GM19397 (cell line): ENCODE measurements around the gene ENTHD1.
"Not testable (repeated sequence)": the region's sequence is repeated elsewhere in the genome, so short reads cannot be mapped to it uniquely, and the experiment has no call there.

Experiments
- ATAC-seq: cut with Tn5 transposase; IDR thresholded peaks from one replicate; pipeline ENCODE4 v1.9.1; 2021; ENCODE audit warnings: mild to moderate bottlenecking, moderate library complexity; ENCODE audit not compliant: unreplicated experiment

ENTHD1 gene

DNA sequence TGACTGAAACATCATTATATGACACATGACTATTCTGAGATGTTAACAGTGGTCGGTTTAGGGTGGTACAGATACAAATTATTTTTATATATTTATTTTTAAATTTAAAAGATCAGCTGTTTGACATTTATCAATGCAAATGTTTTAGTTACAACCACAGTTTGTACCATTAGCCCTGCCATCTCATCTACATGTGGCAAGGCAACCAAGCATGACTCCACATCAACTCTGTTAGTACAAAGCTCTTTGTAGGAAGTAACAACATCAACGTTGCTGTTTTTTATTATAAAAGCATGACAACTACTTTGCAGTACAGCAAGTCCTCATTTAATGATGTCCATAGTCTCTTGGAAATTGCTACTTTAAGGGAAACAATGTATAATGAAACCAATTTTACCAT, 40.8 kb downstream of the ENTHD1 start:
- no peak for ATAC-seq

DNA sequence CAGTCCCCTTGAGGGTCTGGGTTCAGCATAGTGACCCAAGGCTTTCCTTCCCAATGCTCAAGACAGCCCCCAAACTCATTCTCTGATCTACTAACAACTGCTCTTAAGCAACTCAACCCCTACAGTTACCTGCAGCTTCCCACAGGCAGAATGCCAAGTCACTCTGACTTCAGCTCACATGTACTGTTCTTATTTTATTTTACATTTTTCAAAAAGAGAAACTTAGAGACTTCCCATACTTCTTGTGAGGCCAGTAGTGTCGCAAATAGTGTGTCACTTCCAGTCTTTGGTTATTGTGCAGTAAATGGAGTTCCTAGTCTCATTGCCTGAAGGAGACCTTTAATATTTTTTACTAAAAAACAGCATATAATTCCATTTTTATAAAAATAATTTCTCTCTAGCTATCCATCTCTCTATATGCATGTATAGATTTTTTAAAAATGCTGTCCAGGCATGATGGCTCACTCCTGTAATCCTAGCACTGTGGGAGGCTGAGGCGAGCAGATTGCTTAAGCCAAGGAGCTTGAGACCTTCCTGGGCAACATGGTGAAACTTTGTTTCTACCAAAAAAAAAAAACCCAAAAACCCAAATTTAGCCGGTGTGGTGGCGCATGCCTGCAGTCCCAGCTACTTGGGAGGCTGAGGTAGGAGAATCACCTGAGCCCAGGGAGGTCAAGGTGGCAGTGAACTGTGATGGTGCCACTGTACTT, 41.8 kb downstream of the ENTHD1 start:
- ATAC-seq = no peak

DNA sequence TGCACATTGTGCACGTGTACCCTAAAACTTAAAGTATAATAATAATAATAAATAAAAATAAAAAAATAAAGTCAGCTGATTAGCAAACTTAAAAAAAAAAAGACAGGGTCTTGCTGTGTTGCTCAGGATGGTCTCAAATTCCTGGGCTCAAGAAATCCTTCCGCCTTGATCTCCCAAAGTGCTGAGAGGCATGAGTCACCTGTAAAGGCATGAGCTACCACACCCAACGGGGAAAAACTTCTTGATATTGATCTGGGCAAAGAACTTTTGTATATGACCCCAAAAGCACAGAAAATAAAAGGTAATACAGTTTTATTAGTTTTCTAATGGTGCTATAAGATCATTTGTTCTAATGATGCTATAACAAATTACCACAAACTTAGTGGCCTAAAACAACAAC, 46.1 kb downstream of the ENTHD1 start:
- no peak for ATAC-seq

DNA sequence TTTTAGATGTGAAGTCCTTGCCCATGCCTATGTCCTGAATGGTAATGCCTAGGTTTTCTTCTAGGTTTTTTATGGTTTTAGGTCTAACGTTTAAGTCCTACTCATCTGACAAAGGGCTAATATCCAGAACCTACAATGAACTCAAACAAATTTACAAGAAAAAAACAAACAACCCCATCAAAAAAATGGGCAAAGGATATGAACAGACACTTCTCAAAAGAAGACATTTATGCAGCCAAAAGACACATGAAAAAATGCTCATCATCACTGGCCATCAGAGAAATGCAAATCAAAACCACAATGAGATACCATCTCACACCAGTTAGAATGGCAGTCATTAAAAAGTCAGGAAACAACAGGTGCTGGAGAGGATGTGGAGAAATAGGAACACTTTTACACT, 47.0 kb downstream of the ENTHD1 start:
- ATAC-seq = not testable (repeated sequence)

DNA sequence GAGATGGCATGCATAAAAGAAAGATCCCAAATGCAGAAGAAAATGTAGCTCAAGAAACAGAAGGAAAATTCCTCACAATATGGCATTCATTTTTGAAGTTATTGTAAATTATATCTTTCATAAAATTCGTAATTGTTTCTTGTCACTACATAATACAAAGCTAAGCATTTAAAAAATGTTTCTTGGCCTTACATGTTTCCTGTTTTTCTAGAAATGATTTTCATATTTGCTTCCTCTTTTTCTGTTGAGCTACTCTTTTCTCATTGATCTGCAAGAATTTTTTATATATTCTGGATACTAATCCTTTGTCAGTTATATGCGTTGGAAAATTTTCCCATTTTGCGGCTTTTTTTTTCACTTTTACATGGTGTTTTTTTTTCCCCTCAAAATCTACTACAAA, 48.0 kb downstream of the ENTHD1 start:
- no peak for ATAC-seq

DNA sequence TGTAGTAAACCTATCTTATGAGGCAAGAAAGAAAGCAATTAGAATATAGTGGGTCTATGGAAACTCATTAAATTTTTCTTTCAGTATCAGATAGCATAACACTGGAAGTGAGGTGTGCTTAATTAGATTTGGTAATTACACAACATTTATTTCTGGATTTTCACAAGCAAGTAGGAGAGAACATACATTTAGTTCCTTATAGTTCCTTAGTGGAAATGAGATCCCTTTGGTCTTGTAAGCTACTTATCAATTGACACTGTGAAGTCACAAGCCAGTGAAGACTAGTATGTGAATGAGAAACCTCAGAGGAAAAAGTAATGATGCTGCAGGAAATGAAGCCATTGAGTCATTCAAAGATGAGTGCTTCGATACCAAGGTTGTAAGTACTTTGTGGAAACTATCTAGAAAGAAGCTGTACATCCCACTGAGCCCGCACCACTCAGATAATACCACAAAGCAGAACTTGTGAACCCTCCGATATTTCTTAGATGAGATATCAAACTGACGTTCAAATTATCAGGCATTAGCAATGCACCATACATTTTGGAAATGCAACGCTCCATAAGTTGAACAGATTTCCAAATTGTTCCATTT, 53.5 kb downstream of the ENTHD1 start:
- ATAC-seq = no peak

DNA sequence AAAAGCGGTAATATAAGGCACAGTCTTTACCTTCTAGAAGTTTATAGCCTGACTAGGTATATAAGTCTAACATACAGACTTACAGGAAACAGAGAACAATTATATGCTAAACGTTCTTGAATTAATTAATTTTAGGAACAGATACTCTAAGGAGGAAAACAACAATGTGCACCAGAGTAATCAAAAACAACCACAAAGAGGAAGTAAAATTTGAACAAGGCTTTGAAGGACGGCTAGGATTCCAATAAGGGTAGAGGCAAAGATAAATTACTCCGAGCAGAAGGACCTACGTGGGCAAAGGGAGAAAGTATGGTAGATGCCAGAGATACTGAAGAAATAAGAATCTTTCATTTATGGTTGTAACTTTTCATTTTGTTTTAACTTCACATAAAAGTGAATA, 54.4 kb downstream of the ENTHD1 start:
- no peak for ATAC-seq

DNA sequence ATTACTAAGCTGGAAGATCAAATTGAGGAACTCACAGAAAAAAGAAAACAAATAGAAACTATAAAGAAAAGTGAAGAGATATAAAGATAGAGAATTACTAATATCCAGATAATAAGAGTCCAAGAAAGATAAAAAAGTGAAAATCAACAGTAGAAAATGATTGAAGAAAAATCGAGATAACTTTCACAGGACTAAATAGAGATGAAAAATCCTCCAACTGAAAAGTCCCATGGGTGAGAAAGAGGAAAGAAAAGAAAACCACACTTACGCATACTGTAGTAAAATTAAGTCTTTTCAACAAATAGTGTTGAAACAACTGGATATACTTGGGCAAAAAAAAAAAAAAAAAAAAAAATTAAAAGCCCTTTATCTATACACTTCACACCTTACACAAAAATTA, 60.0 kb downstream of the ENTHD1 start:
- no peak for ATAC-seq

DNA sequence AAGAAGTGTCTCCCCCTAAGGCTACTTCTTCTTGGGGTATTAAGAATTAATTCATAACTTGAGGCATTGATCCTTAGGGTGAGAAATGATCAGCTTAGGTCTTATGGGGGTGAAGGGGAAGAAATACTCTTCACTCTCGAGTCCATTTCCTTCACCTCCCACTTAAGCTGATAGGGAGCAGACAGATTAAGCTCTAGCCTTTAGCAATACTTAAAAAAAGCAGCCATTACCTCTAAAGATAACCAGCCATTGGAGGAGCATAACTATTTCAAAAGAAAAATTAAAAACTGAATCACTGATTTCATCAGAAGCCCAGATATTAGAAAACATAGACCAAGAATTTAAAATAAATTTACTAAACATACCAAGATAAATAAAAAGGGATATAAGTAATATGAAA, 60.5 kb downstream of the ENTHD1 start:
- ATAC-seq = no peak

DNA sequence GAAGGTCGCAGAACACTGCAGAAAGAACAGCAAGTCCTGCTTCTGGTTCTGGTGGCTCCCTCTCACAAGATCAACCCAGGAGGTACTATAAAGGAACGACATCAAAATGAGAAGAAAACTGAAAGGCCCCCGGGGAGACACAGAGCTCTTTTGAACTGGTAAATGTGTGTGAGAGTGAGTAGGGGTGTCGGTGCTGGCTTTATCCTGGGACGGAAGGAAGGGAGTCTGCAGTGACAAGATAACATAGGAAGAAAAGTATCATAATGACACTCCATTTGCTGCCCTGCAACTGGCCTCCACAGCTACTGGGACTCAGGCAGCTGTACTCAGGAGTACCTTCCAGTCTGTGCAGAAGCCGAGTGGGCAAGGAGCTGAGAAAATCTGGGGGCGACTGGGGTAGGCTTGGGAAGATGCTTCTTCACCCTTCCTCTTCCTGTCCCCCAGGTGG, 60.9 kb downstream of the ENTHD1 start:
- no peak for ATAC-seq

DNA sequence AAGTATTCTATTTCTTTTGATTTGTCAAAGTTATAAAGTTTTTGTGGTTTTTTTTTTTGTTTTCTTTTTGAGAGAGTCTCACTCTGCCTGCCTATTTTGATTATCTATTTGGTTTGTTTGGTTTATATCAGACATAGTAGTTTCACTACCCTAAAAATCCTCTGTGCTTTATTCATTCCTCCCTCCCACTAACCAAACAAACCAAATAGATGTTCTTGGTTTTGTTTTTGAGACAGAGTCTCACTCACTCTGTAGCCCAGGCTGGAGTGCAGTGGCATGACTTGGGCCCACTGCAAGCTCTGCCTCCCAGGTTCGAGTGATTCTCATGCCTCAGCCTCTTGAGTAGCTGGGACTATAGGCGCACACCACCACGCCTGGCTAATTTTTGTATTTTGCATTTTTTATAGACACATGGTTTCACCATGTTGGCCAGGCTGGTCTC, 67.9 kb downstream of the ENTHD1 start:
- ATAC-seq = no peak

DNA sequence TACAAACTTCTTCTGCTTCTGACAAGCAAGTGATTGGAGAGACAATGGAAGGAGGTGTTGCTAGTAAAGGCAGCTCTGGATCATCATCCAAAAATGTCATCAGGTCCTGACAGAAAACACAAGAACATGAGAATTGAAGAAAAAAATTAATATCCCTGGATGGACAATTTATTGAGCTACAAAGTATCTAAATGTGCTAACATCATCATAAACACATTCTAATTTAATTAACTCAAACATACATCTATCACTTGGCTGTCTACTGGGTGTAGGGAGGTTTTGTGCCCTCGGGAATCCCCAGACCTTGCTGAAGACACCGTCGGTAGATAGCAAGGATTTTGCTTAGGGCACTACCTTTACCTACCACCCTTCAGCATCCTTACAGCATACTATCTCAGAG, 72.6 kb downstream of the ENTHD1 start:
- no peak for ATAC-seq

DNA sequence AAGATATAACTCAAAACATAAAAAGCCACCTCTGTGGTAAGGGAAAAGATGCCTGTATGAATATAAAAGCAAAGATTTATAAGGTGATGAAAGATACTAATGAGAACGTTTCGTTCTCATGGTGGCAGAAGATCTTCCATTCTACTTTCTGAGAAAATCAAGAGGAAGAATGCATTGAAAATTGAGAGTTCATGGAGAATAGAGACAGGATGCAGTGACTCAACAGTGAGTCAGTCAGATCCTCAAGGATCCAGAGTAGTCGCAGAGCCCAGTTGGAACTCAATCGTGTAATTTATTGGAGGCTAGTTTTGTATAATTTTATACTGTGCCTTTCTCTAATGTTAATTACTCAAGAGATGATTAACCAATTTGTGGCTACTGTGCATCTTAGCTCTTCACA, 73.3 kb downstream of the ENTHD1 start:
- no peak for ATAC-seq

DNA sequence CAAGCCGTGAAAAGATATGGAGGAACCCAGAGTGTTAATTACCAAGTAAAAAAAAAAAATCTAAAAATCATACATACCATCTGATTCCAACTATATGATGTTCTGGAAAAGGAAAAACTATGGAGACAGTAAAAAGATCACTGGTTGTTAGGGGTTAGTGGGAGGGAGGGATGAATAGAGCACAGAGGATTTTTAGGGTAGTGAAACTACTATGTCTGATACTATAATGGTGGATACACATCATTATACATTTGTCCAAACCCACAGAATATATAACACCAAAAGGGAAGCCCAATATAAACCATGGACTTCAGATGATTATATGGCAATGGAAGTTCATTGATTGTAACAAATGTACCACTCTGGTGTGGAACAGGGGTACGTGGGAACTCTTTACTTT, 74.1 kb downstream of the ENTHD1 start:
- ATAC-seq = no peak

DNA sequence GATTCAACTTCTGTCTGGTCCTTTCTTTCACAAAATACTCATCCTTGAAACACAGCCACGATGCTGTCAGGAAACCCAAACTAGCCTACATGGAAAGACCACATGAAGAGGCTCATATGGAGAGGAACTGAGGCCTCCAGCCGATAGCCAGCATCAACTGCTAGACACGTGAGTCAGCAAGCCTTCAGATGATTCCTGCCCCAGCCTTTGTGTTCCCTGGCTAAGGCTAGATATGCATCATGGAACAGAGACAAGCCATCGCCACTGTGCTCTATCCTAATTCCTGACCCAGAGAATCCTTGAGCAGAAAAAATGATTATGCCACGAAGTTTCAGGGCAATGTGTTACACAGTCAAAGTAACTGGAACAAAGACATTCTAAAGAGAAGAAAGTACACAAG, 75.5 kb downstream of the ENTHD1 start:
- no peak for ATAC-seq

DNA sequence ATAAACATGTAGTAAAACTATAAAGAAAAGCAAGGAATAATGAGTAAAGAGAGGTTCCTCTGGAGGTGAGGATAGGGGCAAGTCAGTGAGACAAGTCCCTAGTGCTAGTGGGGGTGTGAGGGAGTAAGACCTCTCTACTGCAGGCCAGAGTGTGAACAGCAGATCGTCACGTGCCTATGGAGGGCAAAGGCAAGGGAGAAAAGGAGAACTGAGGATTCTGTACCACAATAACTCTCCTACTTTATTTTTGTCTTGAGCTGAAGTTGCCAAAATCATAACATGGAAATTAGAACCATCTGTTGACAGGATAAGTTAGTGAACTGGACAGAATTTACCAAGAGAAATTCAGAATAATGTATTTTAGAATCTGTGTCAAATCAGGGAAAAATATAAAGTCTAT, 77.6 kb downstream of the ENTHD1 start:
- ATAC-seq = no peak

DNA sequence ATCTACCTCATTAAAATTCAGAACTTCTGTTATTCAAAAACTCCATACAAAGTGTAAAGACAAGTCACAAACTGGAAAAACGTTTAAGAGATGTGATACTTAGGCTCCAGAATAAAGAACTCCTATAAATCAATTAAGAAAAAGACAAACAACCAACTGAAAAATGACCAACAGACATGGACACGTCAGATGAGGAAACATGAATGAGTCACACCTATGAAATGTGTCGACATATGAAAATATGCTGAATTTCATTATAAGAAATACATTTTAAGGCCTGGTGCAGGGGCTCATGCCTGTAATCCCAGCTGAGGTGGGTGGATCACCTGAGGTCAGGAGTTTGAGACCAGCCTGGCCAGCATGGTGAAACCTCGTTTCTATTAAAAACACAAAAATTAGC, 78.7 kb downstream of the ENTHD1 start:
- no peak for ATAC-seq

DNA sequence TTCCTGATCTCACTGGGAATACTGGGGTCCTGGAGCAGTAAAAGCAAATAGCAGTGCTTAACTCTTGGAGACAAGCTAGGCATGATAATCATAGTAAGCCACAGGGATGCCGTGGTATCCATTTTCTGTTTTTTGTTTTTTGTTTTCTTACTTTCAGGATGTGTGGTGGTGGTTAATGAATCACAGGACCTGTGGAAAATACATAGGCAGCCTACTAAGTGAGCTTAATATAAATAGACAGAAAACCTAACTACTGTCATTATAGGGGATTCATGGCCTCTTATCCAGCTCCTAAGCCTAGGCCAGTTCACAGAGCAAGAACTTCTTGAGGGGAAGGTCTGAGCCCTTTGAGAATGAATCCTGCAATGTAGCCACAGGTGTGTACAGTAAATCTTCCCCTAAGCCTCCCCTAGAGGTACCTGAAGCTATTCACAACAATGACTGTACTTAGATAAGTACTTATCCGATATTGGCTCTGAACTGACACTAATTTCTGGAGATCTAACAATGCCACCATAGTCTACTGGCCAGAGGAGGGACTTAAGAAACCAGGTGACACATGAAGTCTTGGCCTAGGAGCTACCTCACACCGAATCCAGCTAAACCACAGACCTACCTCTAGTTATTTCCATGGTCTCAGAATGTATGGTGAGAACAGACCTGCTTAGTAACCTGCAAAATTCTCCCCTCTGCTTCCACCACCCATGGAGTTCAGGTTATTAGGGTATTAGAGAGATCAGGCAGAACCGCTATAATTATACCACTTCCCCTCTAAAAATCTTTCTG, 83.6 kb downstream of the ENTHD1 start:
- ATAC-seq = no peak

DNA sequence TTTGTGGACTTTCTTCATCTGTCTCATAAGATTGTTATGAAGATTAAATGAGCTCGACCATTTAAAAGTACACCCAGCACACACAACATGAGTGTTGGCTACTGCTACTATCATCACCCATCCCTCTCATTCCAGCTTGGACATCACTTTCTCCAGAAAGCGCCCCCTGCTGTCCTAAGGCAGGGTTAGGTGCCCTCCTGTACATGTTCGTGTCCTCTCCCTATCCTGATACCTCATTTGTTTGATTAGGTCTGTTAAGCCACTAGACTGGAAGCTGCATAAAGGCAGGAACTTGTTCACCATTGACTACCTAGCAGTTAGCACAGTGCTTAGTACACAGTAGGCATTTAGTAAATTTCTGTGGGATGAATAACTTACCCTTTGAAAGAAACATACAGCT, 85.5 kb downstream of the ENTHD1 start:
- ATAC-seq = no peak

DNA sequence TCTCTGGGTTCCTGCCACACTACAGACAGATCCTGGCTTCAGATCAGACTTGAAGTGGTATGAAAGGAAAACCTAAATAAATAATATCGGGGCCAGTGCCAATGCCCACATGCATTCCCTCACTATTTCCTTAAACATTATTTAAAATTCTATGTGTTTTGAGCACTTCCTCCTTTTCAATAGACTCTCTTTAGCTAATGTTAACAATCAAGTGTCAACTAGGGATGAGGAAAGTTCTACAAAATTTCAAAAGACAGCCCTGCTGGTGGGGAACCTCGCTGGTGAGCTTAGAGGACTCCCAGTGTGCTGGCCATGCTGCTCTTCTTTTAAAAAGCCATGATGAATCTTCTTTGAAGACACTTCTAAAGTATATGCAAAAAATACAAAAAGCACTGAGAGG, 87.5 kb downstream of the ENTHD1 start:
- no peak for ATAC-seq

DNA sequence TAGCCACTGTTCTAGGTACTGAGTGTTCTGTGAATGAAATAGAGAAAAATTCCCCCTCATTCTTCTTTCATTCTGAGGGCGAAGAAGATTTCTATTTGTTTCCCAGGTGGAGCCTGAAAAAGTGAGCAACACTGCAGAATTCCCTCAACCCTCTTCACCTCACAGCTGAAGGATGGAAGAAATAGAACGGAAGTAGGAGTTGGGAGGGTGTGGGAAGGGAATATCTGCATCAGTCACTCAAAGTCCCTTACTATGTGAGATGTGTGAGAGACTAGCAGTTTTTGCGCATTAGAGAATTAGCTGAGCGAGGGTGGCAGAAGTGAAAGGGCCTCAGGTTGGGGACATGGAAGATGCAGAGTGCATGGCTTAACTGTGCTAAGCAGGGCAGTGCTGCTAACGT, 88.4 kb downstream of the ENTHD1 start:
- no peak for ATAC-seq

DNA sequence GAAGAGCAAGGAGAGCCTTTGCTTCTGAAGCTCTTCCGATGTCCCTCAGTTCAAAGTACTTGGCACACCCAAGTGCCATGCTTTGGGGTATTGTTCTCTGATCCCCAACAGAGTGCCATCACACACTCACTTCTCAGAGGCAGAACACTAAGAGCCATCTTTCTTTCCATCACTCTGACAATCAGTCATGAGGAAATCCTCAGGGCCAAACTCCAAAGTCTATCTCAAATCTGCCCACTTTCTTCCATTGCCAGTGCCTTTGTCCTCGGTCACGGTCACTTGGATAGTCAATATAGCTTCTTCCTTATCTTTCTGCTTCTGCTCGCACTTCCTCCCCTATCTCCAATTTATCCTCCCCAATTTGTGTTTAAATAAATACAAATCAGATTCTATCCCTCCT, 90.9 kb downstream of the ENTHD1 start:
- ATAC-seq = no peak
